ENCODE results near the gene PXDC1. TPM values are rescaled to one million over a fixed set of nuclear protein-coding genes. Genes with fewer than 3 reads are reported as not detected.

Gene PXDC1
- total RNA-seq, 5 donors from 2014 or later (not counting 1 experiment from before 2014, with no cell fraction given) = 0.30 to 1.2 (median 0.41) TPM

- no peak for DNase-seq
- no peaks in the 10 kb centered on the region for H3K36me3 ChIP-seq (ENCODE audit: control insufficient read depth in 2 of 2, extremely low read depth in 1 of 2, insufficient read depth in 1 of 2, low read length in 1 of 2)
- ChIA-PET CTCF (no interaction called here), POLR2A (no interaction called here)
- H3K4me1 Mint-ChIP-seq = no peaks in the 10 kb centered on the region
- no peak for ATAC-seq (replicated peaks in 1 of 4)
- no peak overlapping the region for H3K27ac Mint-ChIP-seq
- peaks cover 0 to 5% of the 10 kb centered on the region in 2 experiments for H3K27me3 ChIP-seq (replicated peaks in 1 of 2; ENCODE audit: control insufficient read depth in 2 of 2, extremely low read depth in 1 of 2, insufficient read depth in 2 of 2, low read length in 1 of 2)
- WGBS (ENCODE audit: insufficient coverage) = 61% methylated on average over 5 of the region's 7 CpGs
- H3K9me3 Mint-ChIP-seq = peaks cover 0 to 2% (median 0%) of the 10 kb centered on the region in 3 donors
- H3K36me3 Mint-ChIP-seq = no peaks in the 10 kb centered on the region
- H3K27ac ChIP-seq (ENCODE audit: low read length) = no peak overlapping the region
- no peaks in the 10 kb centered on the region for H3K4me1 ChIP-seq (ENCODE audit: control insufficient read depth in 1 of 2, extremely low read depth in 1 of 2, insufficient read depth in 2 of 2, low read length in 2 of 2)
- peaks cover 0 to 2% of the 10 kb centered on the region in 2 donors for H3K27me3 Mint-ChIP-seq
- no peak overlapping the region for H3K4me3 Mint-ChIP-seq
- no peak overlapping the region for H3K4me3 ChIP-seq (ENCODE audit: control insufficient read depth in 1 of 2, extremely low read depth in 1 of 2, low read length in 1 of 2)
- no peaks in the 10 kb centered on the region for H3K9me3 ChIP-seq
Measured at GRCh38 chr6:3710403-3710802, 41.1 kb downstream of the PXDC1 start.

GRCh38 chr6:3708540-3708939 is 43.0 kb downstream of the PXDC1 start:
- Histone ChIP-seq H3K4me1 (ENCODE audit: control insufficient read depth in 1 of 2, extremely low read depth in 1 of 2, insufficient read depth in 2 of 2, low read length in 2 of 2) (no peaks in the 10 kb centered on the region), H3K9me3 (no peaks in the 10 kb centered on the region), H3K27me3 (replicated peaks in 1 of 2; ENCODE audit: control insufficient read depth in 2 of 2, extremely low read depth in 1 of 2, insufficient read depth in 2 of 2, low read length in 1 of 2) (peaks cover 0 to 16% of the 10 kb centered on the region in 2 experiments), H3K36me3 (ENCODE audit: control insufficient read depth in 2 of 2, extremely low read depth in 1 of 2, insufficient read depth in 1 of 2, low read length in 1 of 2) (no peaks in the 10 kb centered on the region), H3K4me3 (ENCODE audit: control insufficient read depth in 1 of 2, extremely low read depth in 1 of 2, low read length in 1 of 2) (no peak overlapping the region), H3K27ac (ENCODE audit: low read length) (no peak overlapping the region)
- DNase-seq (no peak), ATAC-seq (replicated peaks in 1 of 4) (no peak)
- H3K4me3 Mint-ChIP-seq = no peak overlapping the region
- POLR2A ChIA-PET = no interaction called here
- H3K36me3 Mint-ChIP-seq = no peaks in the 10 kb centered on the region
- WGBS (ENCODE audit: insufficient coverage) = 93% methylated on average over 2 of the region's 4 CpGs
- CTCF ChIA-PET = no interaction called here
- no peaks in the 10 kb centered on the region for H3K4me1 Mint-ChIP-seq
- H3K27me3 Mint-ChIP-seq = peaks cover 10 to 14% of the 10 kb centered on the region in 2 donors
- H3K9me3 Mint-ChIP-seq = peaks cover 0 to 2% (median 0%) of the 10 kb centered on the region in 3 donors
- no peak overlapping the region for H3K27ac Mint-ChIP-seq

- no peak for DNase-seq
- WGBS (ENCODE audit: insufficient coverage) = 83% methylated on average over 8 of the region's 10 CpGs
- Histone ChIP-seq H3K27me3 (replicated peaks in 1 of 2; ENCODE audit: control insufficient read depth in 2 of 2, extremely low read depth in 1 of 2, insufficient read depth in 2 of 2, low read length in 1 of 2) (peaks cover 0 to 19% of the 10 kb centered on the region in 2 experiments), H3K4me3 (ENCODE audit: control insufficient read depth in 1 of 2, extremely low read depth in 1 of 2, low read length in 1 of 2) (no peak overlapping the region), H3K36me3 (ENCODE audit: control insufficient read depth in 2 of 2, extremely low read depth in 1 of 2, insufficient read depth in 1 of 2, low read length in 1 of 2) (no peaks in the 10 kb centered on the region), H3K9me3 (no peaks in the 10 kb centered on the region), H3K4me1 (ENCODE audit: control insufficient read depth in 1 of 2, extremely low read depth in 1 of 2, insufficient read depth in 2 of 2, low read length in 2 of 2) (no peaks in the 10 kb centered on the region), H3K27ac (ENCODE audit: low read length) (no peak overlapping the region)
- peaks cover 0 to 2% (median 0%) of the 10 kb centered on the region in 3 donors for H3K9me3 Mint-ChIP-seq
- no peak overlapping the region for H3K27ac Mint-ChIP-seq
- H3K36me3 Mint-ChIP-seq = no peaks in the 10 kb centered on the region
- ATAC-seq (replicated peaks in 1 of 4) = no peak
- ChIA-PET CTCF (no interaction called here), POLR2A (no interaction called here)
- no peaks in the 10 kb centered on the region for H3K4me1 Mint-ChIP-seq
- H3K4me3 Mint-ChIP-seq = no peak overlapping the region
- H3K27me3 Mint-ChIP-seq = peaks cover 14 to 15% of the 10 kb centered on the region in 2 donors
Measured at GRCh38 chr6:3707751-3708412, 43.6 kb downstream of the PXDC1 start.

GRCh38 chr6:3707024-3707423 is 44.5 kb downstream of the PXDC1 start:
- Mint-ChIP-seq H3K4me1 (no peaks in the 10 kb centered on the region), H3K36me3 (no peaks in the 10 kb centered on the region), H3K9me3 (peaks cover 0 to 2% (median 0%) of the 10 kb centered on the region in 3 donors), H3K27ac (no peak overlapping the region), H3K27me3 (peaks cover 14 to 19% of the 10 kb centered on the region in 2 donors), H3K4me3 (no peak overlapping the region)
- WGBS (ENCODE audit: insufficient coverage) = no CpG with 5 or more reads among the region's 2 CpGs
- Histone ChIP-seq H3K4me1 (ENCODE audit: control insufficient read depth in 1 of 2, extremely low read depth in 1 of 2, insufficient read depth in 2 of 2, low read length in 2 of 2) (no peaks in the 10 kb centered on the region), H3K4me3 (ENCODE audit: control insufficient read depth in 1 of 2, extremely low read depth in 1 of 2, low read length in 1 of 2) (no peak overlapping the region), H3K27me3 (replicated peaks in 1 of 2; ENCODE audit: control insufficient read depth in 2 of 2, extremely low read depth in 1 of 2, insufficient read depth in 2 of 2, low read length in 1 of 2) (peaks cover 0 to 22% of the 10 kb centered on the region in 2 experiments), H3K9me3 (no peaks in the 10 kb centered on the region), H3K27ac (ENCODE audit: low read length) (no peak overlapping the region), H3K36me3 (ENCODE audit: control insufficient read depth in 2 of 2, extremely low read depth in 1 of 2, insufficient read depth in 1 of 2, low read length in 1 of 2) (no peaks in the 10 kb centered on the region)
- POLR2A ChIA-PET = no interaction called here
- ATAC-seq (replicated peaks in 1 of 4) (no peak), DNase-seq (no peak)
- CTCF ChIA-PET = no interaction called here

- H3K27ac ChIP-seq (ENCODE audit: low read length) = no peak overlapping the region
- Mint-ChIP-seq H3K27ac (no peak overlapping the region), H3K36me3 (no peaks in the 10 kb centered on the region), H3K4me3 (no peak overlapping the region), H3K4me1 (no peaks in the 10 kb centered on the region), H3K27me3 (peaks cover 14 to 19% of the 10 kb centered on the region in 2 donors), H3K9me3 (peaks cover 0 to 2% (median 0%) of the 10 kb centered on the region in 3 donors)
- H3K4me3 ChIP-seq (ENCODE audit: control insufficient read depth in 1 of 2, extremely low read depth in 1 of 2, low read length in 1 of 2) = no peak overlapping the region
- ChIA-PET POLR2A (no interaction called here), CTCF (no interaction called here)
- H3K27me3 ChIP-seq (replicated peaks in 1 of 2; ENCODE audit: control insufficient read depth in 2 of 2, extremely low read depth in 1 of 2, insufficient read depth in 2 of 2, low read length in 1 of 2) = peaks cover 0 to 22% of the 10 kb centered on the region in 2 experiments
- no CpG with 5 or more reads among the region's 4 CpGs for WGBS (ENCODE audit: insufficient coverage)
- H3K9me3 ChIP-seq = no peaks in the 10 kb centered on the region
- H3K4me1 ChIP-seq (ENCODE audit: control insufficient read depth in 1 of 2, extremely low read depth in 1 of 2, insufficient read depth in 2 of 2, low read length in 2 of 2) = no peaks in the 10 kb centered on the region
- no peaks in the 10 kb centered on the region for H3K36me3 ChIP-seq (ENCODE audit: control insufficient read depth in 2 of 2, extremely low read depth in 1 of 2, insufficient read depth in 1 of 2, low read length in 1 of 2)
- ATAC-seq (replicated peaks in 1 of 4) = no peak
- DNase-seq = no peak
Measured at GRCh38 chr6:3706547-3706946, 45.0 kb downstream of the PXDC1 start.

GRCh38 chr6:3701631-3702030 is 49.9 kb downstream of the PXDC1 start:
- ATAC-seq (replicated peaks in 1 of 4) = no peak
- no peak for DNase-seq
- no peak overlapping the region for H3K4me3 ChIP-seq (ENCODE audit: control insufficient read depth in 1 of 2, extremely low read depth in 1 of 2, low read length in 1 of 2)
- H3K27me3 Mint-ChIP-seq = peaks cover 18 to 29% of the 10 kb centered on the region in 2 donors
- H3K9me3 Mint-ChIP-seq = peaks cover 7 to 15% (median 11%) of the 10 kb centered on the region in 3 donors
- H3K4me3 Mint-ChIP-seq = no peak overlapping the region
- H3K4me1 ChIP-seq (ENCODE audit: control insufficient read depth in 1 of 2, extremely low read depth in 1 of 2, insufficient read depth in 2 of 2, low read length in 2 of 2) = no peaks in the 10 kb centered on the region
- no peaks in the 10 kb centered on the region for H3K36me3 Mint-ChIP-seq
- H3K4me1 Mint-ChIP-seq = no peaks in the 10 kb centered on the region
- no peaks in the 10 kb centered on the region for H3K9me3 ChIP-seq
- no peaks in the 10 kb centered on the region for H3K36me3 ChIP-seq (ENCODE audit: control insufficient read depth in 2 of 2, extremely low read depth in 1 of 2, insufficient read depth in 1 of 2, low read length in 1 of 2)
- H3K27me3 ChIP-seq (replicated peaks in 1 of 2; ENCODE audit: control insufficient read depth in 2 of 2, extremely low read depth in 1 of 2, insufficient read depth in 2 of 2, low read length in 1 of 2) = peaks cover 0 to 27% of the 10 kb centered on the region in 2 experiments
- no peak overlapping the region for H3K27ac ChIP-seq (ENCODE audit: low read length)
- WGBS (ENCODE audit: insufficient coverage) = 94% methylated on average over 5 of the region's 5 CpGs
- H3K27ac Mint-ChIP-seq = no peak overlapping the region
- CTCF ChIA-PET = no interaction called here
- POLR2A ChIA-PET = no interaction called here

Data from T-cell (primary cell).